ENCODE measurements around the gene HEXD. TPM values are rescaled to one million over a fixed set of nuclear protein-coding genes. Genes with fewer than 3 reads are reported as not detected.

HEXD gene
- total RNA-seq, 4 donors from 2014 or later = 15.9 to 53.7 (median 39.8) TPM

DNA sequence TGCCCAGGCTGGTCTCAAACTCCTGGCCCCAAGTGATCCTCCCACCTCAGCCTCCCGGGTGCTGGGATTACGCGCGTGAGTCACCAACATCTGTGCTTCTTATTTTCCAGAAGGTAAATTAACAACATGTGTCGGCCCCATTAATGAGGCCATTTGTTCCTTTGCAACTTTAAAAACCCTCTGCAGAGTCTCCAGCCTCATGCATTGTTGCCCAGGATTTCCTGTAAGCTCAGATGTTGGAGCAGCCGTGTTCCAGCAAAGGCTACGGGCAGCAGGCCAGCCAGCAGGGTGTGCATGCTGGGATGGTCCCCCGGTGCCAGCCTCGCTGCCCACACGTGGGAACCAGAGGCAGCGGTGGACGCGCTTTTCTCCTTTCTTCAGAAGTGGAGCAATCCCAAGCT is 19.1 kb upstream of the HEXD start:
- no peaks in the 10 kb centered on the region for H3K9me3 ChIP-seq
- H3K4me1 ChIP-seq = no peaks in the 10 kb centered on the region
- no peaks in the 10 kb centered on the region for H3K36me3 ChIP-seq
- intact Hi-C loops (cut with DNase I; ENCODE audit: low total_unique reads) = no loop called here
- H3K4me3 ChIP-seq = no peak overlapping the region
- DNase-seq = peak; percentile 53 to 58
- H3K27me3 ChIP-seq = no peaks in the 10 kb centered on the region
- H3K27ac ChIP-seq = peak overlapping the region in 1 of 2 donors; percentile 13
- TF ChIP-seq POLR2A (IDR thresholded peaks at IDR 0.05) = no peak
- TF ChIP-seq, protein P1, sequence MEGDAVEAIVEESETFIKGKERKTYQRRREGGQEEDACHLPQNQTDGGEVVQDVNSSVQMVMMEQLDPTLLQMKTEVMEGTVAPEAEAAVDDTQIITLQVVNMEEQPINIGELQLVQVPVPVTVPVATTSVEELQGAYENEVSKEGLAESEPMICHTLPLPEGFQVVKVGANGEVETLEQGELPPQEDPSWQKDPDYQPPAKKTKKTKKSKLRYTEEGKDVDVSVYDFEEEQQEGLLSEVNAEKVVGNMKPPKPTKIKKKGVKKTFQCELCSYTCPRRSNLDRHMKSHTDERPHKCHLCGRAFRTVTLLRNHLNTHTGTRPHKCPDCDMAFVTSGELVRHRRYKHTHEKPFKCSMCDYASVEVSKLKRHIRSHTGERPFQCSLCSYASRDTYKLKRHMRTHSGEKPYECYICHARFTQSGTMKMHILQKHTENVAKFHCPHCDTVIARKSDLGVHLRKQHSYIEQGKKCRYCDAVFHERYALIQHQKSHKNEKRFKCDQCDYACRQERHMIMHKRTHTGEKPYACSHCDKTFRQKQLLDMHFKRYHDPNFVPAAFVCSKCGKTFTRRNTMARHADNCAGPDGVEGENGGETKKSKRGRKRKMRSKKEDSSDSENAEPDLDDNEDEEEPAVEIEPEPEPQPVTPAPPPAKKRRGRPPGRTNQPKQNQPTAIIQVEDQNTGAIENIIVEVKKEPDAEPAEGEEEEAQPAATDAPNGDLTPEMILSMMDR (IDR thresholded peaks at IDR 0.05) = no peak

DNA sequence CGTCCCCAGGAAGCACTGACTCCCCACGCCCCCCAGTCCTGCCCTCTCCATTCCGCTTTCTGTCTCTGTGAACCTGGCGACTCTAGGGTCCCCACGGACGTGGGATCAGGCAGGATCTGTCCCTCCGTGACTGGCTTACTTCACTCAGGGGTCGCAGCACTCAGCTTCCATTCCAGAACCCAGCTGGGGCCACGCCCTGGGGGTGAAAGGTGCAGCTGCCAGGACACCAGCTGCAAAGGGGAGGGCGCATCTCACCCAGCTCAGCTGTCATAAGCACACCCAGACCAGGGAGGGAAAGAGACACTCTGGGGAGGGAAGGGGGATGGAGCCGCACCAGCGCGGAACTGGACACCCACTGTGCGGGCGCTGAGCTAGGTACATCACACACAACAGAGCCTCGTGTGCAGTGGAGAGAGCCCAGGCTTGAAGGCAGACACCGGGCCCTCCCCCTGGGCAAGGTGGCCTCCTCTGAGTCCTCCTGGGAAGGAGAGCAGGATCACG is 18.5 kb upstream of the HEXD start:
- Histone ChIP-seq H3K27ac (peak overlapping the region; percentile 28 to 54), H3K4me3 (no peak overlapping the region), H3K27me3 (no peaks in the 10 kb centered on the region), H3K9me3 (no peaks in the 10 kb centered on the region), H3K4me1 (no peaks in the 10 kb centered on the region), H3K36me3 (no peaks in the 10 kb centered on the region)
- intact Hi-C loops (cut with DNase I; ENCODE audit: low total_unique reads) = no loop called here
- TF ChIP-seq, protein P1 (IDR thresholded peaks at IDR 0.05) = no peak
- no peak for TF ChIP-seq POLR2A (IDR thresholded peaks at IDR 0.05)
- DNase-seq = no peak

DNA sequence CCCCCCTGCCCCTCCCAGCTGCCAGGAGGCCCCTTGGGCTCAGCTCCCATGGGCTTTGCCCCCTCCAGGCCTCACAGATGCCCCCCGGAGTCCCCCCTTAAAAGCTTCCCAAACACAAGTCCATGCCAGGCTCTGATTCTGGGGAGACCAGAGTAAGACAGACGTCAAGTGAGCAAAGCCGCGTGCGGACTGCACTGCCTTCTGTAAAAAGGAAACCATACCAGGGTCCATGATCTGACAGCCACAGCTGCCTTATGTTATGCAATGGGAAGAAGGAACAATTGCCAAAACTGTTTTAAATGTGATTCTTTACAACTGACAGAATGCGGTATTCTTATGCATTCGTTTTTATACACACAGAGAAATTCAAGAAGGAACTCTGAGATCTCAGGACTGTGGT is 17.9 kb upstream of the HEXD start:
- Histone ChIP-seq H3K27me3 (no peaks in the 10 kb centered on the region), H3K4me1 (no peaks in the 10 kb centered on the region), H3K27ac (peak overlapping the region; percentile 28 to 54), H3K4me3 (no peak overlapping the region), H3K36me3 (no peaks in the 10 kb centered on the region), H3K9me3 (no peaks in the 10 kb centered on the region)
- TF ChIP-seq POLR2A (IDR thresholded peaks at IDR 0.05) = no peak
- TF ChIP-seq, protein P1 (IDR thresholded peaks at IDR 0.05) = no peak
- no peak for DNase-seq
- intact Hi-C loops (cut with DNase I; ENCODE audit: low total_unique reads) = no loop called here

DNA sequence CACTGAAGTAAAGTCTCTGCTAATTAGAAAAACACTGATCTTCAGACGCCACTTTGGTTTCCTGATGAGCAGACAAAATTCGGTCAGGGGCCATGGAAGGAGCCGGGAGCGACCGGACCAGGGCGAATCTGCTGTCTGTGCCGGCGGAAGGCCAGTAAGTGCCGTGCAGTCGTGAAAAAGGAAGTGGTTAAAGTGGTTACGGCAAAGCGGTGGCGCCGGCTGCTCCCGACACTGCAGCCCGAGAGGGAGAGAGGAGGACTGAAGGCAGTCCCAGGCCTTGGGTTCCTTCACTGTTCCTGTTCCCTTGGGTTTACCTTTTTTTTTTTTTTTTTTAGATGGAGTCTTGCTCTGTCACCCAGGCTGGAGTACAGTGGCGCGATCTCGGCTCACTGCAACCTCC is 17.3 kb upstream of the HEXD start:
- intact Hi-C loops (cut with DNase I; ENCODE audit: low total_unique reads) = no loop called here
- no peak overlapping the region for H3K4me3 ChIP-seq
- DNase-seq = no peak

DNA sequence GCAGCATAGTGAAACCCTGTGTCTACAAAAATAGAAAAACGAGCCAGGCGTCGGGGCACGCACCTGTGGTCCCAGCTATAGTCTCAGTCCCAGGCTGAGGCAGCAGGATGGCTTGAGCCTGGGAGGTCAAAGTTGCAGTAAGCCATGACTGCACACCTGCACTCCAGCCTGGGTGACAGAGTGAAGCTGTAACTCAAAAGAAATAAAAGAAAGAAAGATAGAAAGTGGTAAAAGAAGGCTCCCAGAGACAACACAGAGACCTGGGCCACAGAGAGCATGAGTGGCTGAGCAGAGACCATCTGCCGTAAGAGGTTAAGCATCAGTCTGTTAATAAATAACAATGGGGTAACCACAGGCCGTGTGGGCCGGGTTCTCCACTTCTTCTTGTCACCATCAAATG is 15.3 kb upstream of the HEXD start:
- H3K9me3 ChIP-seq = no peaks in the 10 kb centered on the region
- H3K27ac ChIP-seq = no peak overlapping the region
- no peak overlapping the region for H3K4me3 ChIP-seq
- no peak for DNase-seq
- H3K4me1 ChIP-seq = no peaks in the 10 kb centered on the region
- intact Hi-C loops (cut with DNase I; ENCODE audit: low total_unique reads) = no loop called here
- no peaks in the 10 kb centered on the region for H3K27me3 ChIP-seq
- TF ChIP-seq, protein P1 (IDR thresholded peaks at IDR 0.05) = no peak
- TF ChIP-seq POLR2A (IDR thresholded peaks at IDR 0.05) = no peak
- H3K36me3 ChIP-seq = no peaks in the 10 kb centered on the region

More for the DNA sequence above, 17.3 kb upstream of the HEXD start:
- Histone ChIP-seq H3K4me1 (no peaks in the 10 kb centered on the region), H3K27me3 (no peaks in the 10 kb centered on the region), H3K27ac (no peak overlapping the region), H3K36me3 (no peaks in the 10 kb centered on the region), H3K9me3 (no peaks in the 10 kb centered on the region)
- TF ChIP-seq, protein P1 (IDR thresholded peaks at IDR 0.05) = no peak
- no peak for TF ChIP-seq POLR2A (IDR thresholded peaks at IDR 0.05)

Measured in uterus (tissue), 4 donors.